ENCODE measurements around the gene PTPRN. TPM values are rescaled to one million over a fixed set of nuclear protein-coding genes. Genes with fewer than 3 reads are reported as not detected.

Gene PTPRN
- total and polyA plus RNA-seq, 9 of the 15 experiments (the other 6 are each of a cell fraction or from before 2014, with no cell fraction given), result 0.15 to 2.4 (median 0.43) TPM; not detected in 1

- TF ChIP-seq ZNF778 (CRISPR knock-in tag; IDR thresholded peaks at IDR 0.05), result no peak
- no peak for TF ChIP-seq ZNF316 (IDR thresholded peaks at IDR 0.05)
- TF ChIP-seq MAFF (IDR thresholded peaks at IDR 0.05; ENCODE audit: low read length), result no peak
- TF ChIP-seq NBN (IDR thresholded peaks at IDR 0.05; ENCODE audit: low read depth), result no peak
- TF ChIP-seq BRCA1 (IDR thresholded peaks at IDR 0.05), result no peak
- TF ChIP-seq BRCA1 (CRISPR knock-in tag; IDR thresholded peaks at IDR 0.05), result no peak
- TF ChIP-seq MYC (IDR thresholded peaks at IDR 0.05; ENCODE audit: low read depth, low read length), result peak; percentile 97
- TF ChIP-seq MYC (CRISPR knock-in tag; IDR thresholded peaks at IDR 0.05; ENCODE audit: borderline replicate concordance, low read depth), result peak; percentile 50; the same call in 1 of the 2 replicates
- no peak for TF ChIP-seq ZNF12 (CRISPR knock-in tag; IDR thresholded peaks at IDR 0.05)
- no peak for TF ChIP-seq SMARCC2 (IDR thresholded peaks at IDR 0.05; ENCODE audit: low read depth)
- peak; percentile 45 for TF ChIP-seq KDM5B (IDR thresholded peaks at IDR 0.05; ENCODE audit: insufficient replicate concordance, low read depth, low read length)
- no peak for TF ChIP-seq GTF3C2 (IDR thresholded peaks at IDR 0.05; ENCODE audit: borderline replicate concordance, extremely low read depth, insufficient read length)
- 0 out of 2 replicates have a peak, but pooled peaks have one; percentile 36 for TF ChIP-seq THAP12 (CRISPR knock-in tag; IDR thresholded peaks at IDR 0.05)
- peak; percentile 72 to 84 for TF ChIP-seq MNT (conservative IDR thresholded peaks at IDR 0.05)
These were observed 14.5 kb downstream of the PTPRN start (continued) for GRCh38 chr2:219294356-219295351.
